K562 (cell line): Measurements from ENCODE around the gene VSIG10L2.

ENCODE experiments used
- CBX2 ChIP-seq: fragments of 200-600 bp; sonication (generic); IDR thresholded peaks from one replicate; pipeline ENCODE4 v1.6.1; 2012; ENCODE audit warnings: mild to moderate bottlenecking, low read length, inconsistent platforms; ENCODE audit not compliant: insufficient read depth, poor library complexity, severe bottlenecking
- CREM ChIP-seq: IDR thresholded peaks from 2 replicates; pipeline ENCODE4 v1.6.1; 2014; ENCODE audit warnings: antibody characterized with exemption, low read depth
- NBN ChIP-seq: fragments of 450-650 bp; IDR thresholded peaks from 2 replicates; pipeline ENCODE4 v1.6.1; 2016; ENCODE audit warnings: low read depth, mild to moderate bottlenecking
- ZNF24 ChIP-seq: fragments of 450-650 bp; IDR thresholded peaks from 2 replicates; pipeline ENCODE4 v1.6.1; 2016

DNA sequence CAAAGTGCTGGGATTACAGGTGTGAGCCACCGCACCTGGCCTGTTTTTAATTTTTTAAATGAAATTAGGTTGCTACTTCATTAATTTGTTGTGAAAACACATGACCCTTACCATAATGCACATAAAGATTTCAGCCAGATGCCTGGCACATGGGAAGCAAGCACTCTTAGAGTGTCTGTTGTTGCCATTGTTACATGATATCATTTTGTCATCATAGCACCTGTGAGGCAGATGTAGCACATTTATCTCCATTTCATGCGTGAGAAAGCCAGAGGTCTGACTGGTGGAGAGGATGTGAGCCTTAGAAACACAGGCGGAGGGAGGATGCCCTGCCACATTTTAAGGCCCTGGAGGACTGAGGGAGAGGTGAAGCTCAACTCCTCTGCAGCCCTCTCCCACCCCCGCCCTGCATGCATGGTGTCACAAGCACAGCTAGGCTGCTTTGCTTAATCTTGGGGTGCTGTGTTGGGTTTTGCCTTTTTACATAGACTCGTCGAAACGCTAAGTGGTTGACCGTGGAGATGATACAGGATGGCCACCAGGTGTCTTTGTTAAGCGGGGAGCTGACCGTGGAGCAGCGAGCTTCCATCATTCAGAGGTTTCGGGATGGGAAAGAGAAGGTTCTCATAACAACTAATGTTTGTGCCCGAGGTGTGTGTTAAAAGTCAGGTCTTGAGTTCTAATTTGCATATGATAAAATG, 27.6 kb upstream of the VSIG10L2 start:
- no peak for TF ChIP-seq CBX2
- TF ChIP-seq NBN, result no peak
- TF ChIP-seq CREM, result no peak
- no peak for TF ChIP-seq ZNF24
